Gastroesophageal sphincter (tissue), 4 donors: ENCODE data around the gene LATS2. TPM values are rescaled to one million over a fixed set of nuclear protein-coding genes. Genes with fewer than 3 reads are reported as not detected.

ENCODE experiments used
- ATAC-seq: fragments of 150-250 bp; one replicate; pipeline ENCODE4 v1.9.1; 2016; ENCODE audit warnings: mild to moderate bottlenecking, moderate library complexity
- H3K27ac ChIP-seq, 4 donors: fragments of 200-600 bp; sonication (generic) in 3 of 4; 1 replicate in 3 of 4; 2 replicates in 1 of 4; pipeline ENCODE4 v1.5.1; 2016 to 2019
- H3K27me3 ChIP-seq: fragments of 200-600 bp; sonication (generic); one replicate; pipeline ENCODE4 v1.5.1; 2019
- H3K36me3 ChIP-seq, 2 donors: fragments of 200-600 bp; sonication (generic); one replicate each; pipeline ENCODE4 v1.5.1; 2019; ENCODE audit warnings: control low read depth in 1 of 2
- H3K4me1 ChIP-seq, 3 donors: fragments of 200-600 bp; sonication (generic); 1 replicate in 2 of 3; 2 replicates in 1 of 3; pipeline ENCODE4 v1.5.1; 2016 to 2019; ENCODE audit warnings: control low read depth in 2 of 3
- H3K4me3 ChIP-seq, 2 donors: fragments of 200-600 bp; sonication (generic); one replicate each; pipeline ENCODE4 v1.5.1; 2019; ENCODE audit warnings: mild to moderate bottlenecking in 1 of 2, moderate library complexity in 1 of 2
- H3K9me3 ChIP-seq, 3 donors: fragments of 200-600 bp; sonication (generic); one replicate each; pipeline ENCODE4 v1.5.1; 2017 to 2019; ENCODE audit warnings: control low read depth in 2 of 3
- CTCF ChIP-seq, 4 experiments: fragments of 200-600 bp in 2 of 4; fragments of 450-650 bp in 2 of 4; sonication (generic) in 1 of 4; IDR thresholded peaks; one replicate each; pipeline ENCODE4 v1.5.1; 2017 to 2019; ENCODE audit warnings: antibody characterized with exemption in 4 of 4, mild to moderate bottlenecking in 2 of 4, moderate library complexity in 2 of 4
- EP300 ChIP-seq: sonication (generic); formaldehyde crosslinking; IDR thresholded peaks from one replicate; pipeline ENCODE4 v1.6.1; 2017; ENCODE audit warnings: antibody characterized with exemption, mild to moderate bottlenecking
- POLR2A ChIP-seq, 2 donors: fragments of 450-650 bp; IDR thresholded peaks; one replicate each; pipeline ENCODE4 v1.6.1; 2017; ENCODE audit warnings: antibody characterized with exemption in 2 of 2, mild to moderate bottlenecking in 2 of 2, moderate library complexity in 1 of 2
- POLR2AphosphoS5 ChIP-seq: sonication (generic); formaldehyde crosslinking; IDR thresholded peaks from one replicate; pipeline ENCODE4 v1.6.1; 2017; ENCODE audit warnings: antibody characterized with exemption
- WGBS, 2 donors: methylation state at CpG; one replicate each; pipeline ENCODE4 v1.1.5; 2018; ENCODE audit warnings: low coverage in 1 of 2; 5-methylcytosine and 5-hydroxymethylcytosine counted together
- total RNA-seq, 4 donors: library from RNA; depleted of rRNA; stranded (reverse); fragments of >200 nt; gene quantifications; one replicate each; pipeline ENCODE4 v1.1.0, GENCODE V29; 2016

Gene LATS2
- total RNA-seq, 4 donors from 2014 or later: 42.2 to 95.4 (median 56.5) TPM

- Histone ChIP-seq H3K27me3 (no peaks in the 10 kb centered on the region), H3K27ac (no peak overlapping the region), H3K4me3 (no peak overlapping the region), H3K9me3 (no peaks in the 10 kb centered on the region), H3K36me3 (no peaks in the 10 kb centered on the region), H3K4me1 (peaks cover 0 to 31% (median 6%) of the 10 kb centered on the region in 3 donors)
- no peak for TF ChIP-seq POLR2AphosphoS5
- TF ChIP-seq CTCF (IDR thresholded peaks at IDR 0.05): no peak
- TF ChIP-seq EP300: no peak
- no peak for TF ChIP-seq POLR2A (IDR thresholded peaks at IDR 0.05)
- WGBS, 2 donors: 89 to 100% methylated on average over 1 to 4 of the region's 4 CpGs
- no peak for ATAC-seq
These were observed 5.6 kb upstream of the LATS2 start for GRCh38 chr13:21066946-21067345.

GRCh38 chr13:21065686-21066085 lies 4.3 kb upstream of the LATS2 start:
- H3K4me3 ChIP-seq: no peak overlapping the region
- no peaks in the 10 kb centered on the region for H3K9me3 ChIP-seq
- H3K4me1 ChIP-seq: peaks cover 0 to 27% (median 6%) of the 10 kb centered on the region in 3 donors
- ATAC-seq: no peak
- no peaks in the 10 kb centered on the region for H3K36me3 ChIP-seq
- H3K27ac ChIP-seq: no peak overlapping the region
- WGBS, 2 donors: 71 to 88% methylated on average over 1 of the region's 2 CpGs
- H3K27me3 ChIP-seq: no peaks in the 10 kb centered on the region
- TF ChIP-seq CTCF (IDR thresholded peaks at IDR 0.05) (no peak), POLR2AphosphoS5 (no peak), POLR2A (IDR thresholded peaks at IDR 0.05) (no peak), EP300 (no peak)

- Histone ChIP-seq H3K36me3 (no peaks in the 10 kb centered on the region), H3K4me3 (no peak overlapping the region), H3K27me3 (no peaks in the 10 kb centered on the region), H3K9me3 (no peaks in the 10 kb centered on the region), H3K27ac (no peak overlapping the region), H3K4me1 (peaks cover 0 to 29% (median 12%) of the 10 kb centered on the region in 3 donors)
- ATAC-seq: no peak
- TF ChIP-seq POLR2AphosphoS5 (no peak), CTCF (IDR thresholded peaks at IDR 0.05) (no peak), EP300 (no peak), POLR2A (IDR thresholded peaks at IDR 0.05) (no peak)
- 88% methylated on average over 2 of the region's 2 CpGs for WGBS, 2 donors
These were observed 1.6 kb upstream of the LATS2 start for GRCh38 chr13:21063031-21063430.

GRCh38 chr13:21060338-21061028 lies 903 bp downstream of the LATS2 start:
- TF ChIP-seq POLR2AphosphoS5: peak; percentile 64
- TF ChIP-seq POLR2A (IDR thresholded peaks at IDR 0.05): peak; percentile 31 to 74
- TF ChIP-seq EP300: no peak
- no CpG with 5 or more reads among the region's 100 CpGs for WGBS, 2 donors
- Histone ChIP-seq H3K9me3 (no peaks in the 10 kb centered on the region), H3K4me1 (peaks cover 0 to 55% (median 27%) of the 10 kb centered on the region in 3 donors), H3K4me3 (peak overlapping the region; percentile 97 to 99), H3K36me3 (no peaks in the 10 kb centered on the region), H3K27me3 (no peaks in the 10 kb centered on the region), H3K27ac (peak overlapping the region; percentile 100)
- peak; percentile 44 for ATAC-seq

GRCh38 chr13:21059641-21060337 lies 1.6 kb downstream of the LATS2 start:
- 68 to 95% methylated on average over 15 to 18 of the region's 35 CpGs for WGBS, 2 donors
- H3K4me1 ChIP-seq: peaks cover 0 to 62% (median 32%) of the 10 kb centered on the region in 3 donors

More at GRCh38 chr13:21059641-21060337, 1.6 kb downstream of the LATS2 start:
- TF ChIP-seq POLR2AphosphoS5 (no peak), EP300 (no peak), CTCF (IDR thresholded peaks at IDR 0.05) (no peak)
- Histone ChIP-seq H3K4me3 (peak overlapping the region; percentile 97 to 99), H3K27me3 (no peaks in the 10 kb centered on the region), H3K9me3 (no peaks in the 10 kb centered on the region), H3K27ac (peak overlapping the region; percentile 100), H3K36me3 (no peaks in the 10 kb centered on the region)
- no peak for ATAC-seq
